Measurements from ENCODE around the gene PYHIN1.
"Not testable (repeated sequence)": the region's sequence is repeated elsewhere in the genome, so short reads cannot be mapped to it uniquely, and the experiment has no call there.

PYHIN1 gene

DNA sequence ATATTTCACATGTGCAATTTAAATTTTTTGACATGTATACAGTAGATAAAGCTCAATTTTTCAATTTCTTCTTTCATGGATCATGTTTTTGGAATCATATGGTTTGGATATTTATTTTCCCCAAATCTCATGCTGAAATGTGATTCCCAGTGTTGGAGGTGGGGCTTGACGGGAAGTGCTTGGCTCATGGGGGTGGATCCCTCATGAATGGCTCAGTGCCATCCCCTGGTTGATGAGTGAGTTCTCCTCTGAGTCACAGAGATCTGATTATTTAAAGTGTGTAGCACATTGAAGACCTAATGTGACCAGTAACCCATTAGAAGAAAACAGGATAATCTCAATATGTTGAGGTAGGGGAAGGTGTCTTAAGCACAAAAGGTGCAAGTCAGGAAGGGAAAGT, 69.3 kb downstream of the PYHIN1 start:
- H3K4me3 ChIP-seq (ENCODE audit: control insufficient read depth in 1 of 7, extremely low read depth in 1 of 7, insufficient read depth in 4 of 7, low read depth in 2 of 7, low read length in 6 of 7) = no peak overlapping the region
- no peak overlapping the region for H3K27ac ChIP-seq (ENCODE audit: insufficient read depth in 1 of 2, low read depth in 1 of 2, low read length in 2 of 2, poor library complexity in 1 of 2, severe bottlenecking in 2 of 2)
- DNase-seq = peak in 1 of 3 donors; percentile 40
- H3K9me3 ChIP-seq (ENCODE audit: control extremely low read depth in 1 of 5, control insufficient read depth in 4 of 5, insufficient read depth in 2 of 5, low read depth in 1 of 5, low read length in 4 of 5) = no peaks in the 10 kb centered on the region
- WGBS (ENCODE audit: insufficient coverage) = 71% methylated on average over 1 of the region's 1 CpG
- ChIA-PET CTCF (interaction anchor here (1.0 to 1.7 kb wide), 3 partner anchors 9 to 797 kb away, joined by 4 to 6 read pairs (median 5); partner anchors contain the start of gene IFI16), POLR2A (no interaction called here)
- H3K36me3 ChIP-seq (ENCODE audit: control insufficient read depth in 4 of 4, insufficient read depth in 4 of 4, low read length in 3 of 4) = no peaks in the 10 kb centered on the region
- H3K27me3 ChIP-seq (replicated peaks in 2 of 5; ENCODE audit: control insufficient read depth in 4 of 5, insufficient read depth in 5 of 5, low read length in 4 of 5) = no peaks in the 10 kb centered on the region
- peaks cover 0 to 8% (median 6%) of the 10 kb centered on the region in 4 experiments for H3K4me1 ChIP-seq (ENCODE audit: control extremely low read depth in 1 of 4, control insufficient read depth in 4 of 4, insufficient read depth in 4 of 4, low read length in 3 of 4)

- no peak for DNase-seq
- Histone ChIP-seq H3K36me3 (ENCODE audit: control insufficient read depth in 4 of 4, insufficient read depth in 4 of 4, low read length in 3 of 4) (no peaks in the 10 kb centered on the region), H3K9me3 (ENCODE audit: control extremely low read depth in 1 of 5, control insufficient read depth in 4 of 5, insufficient read depth in 2 of 5, low read depth in 1 of 5, low read length in 4 of 5) (no peaks in the 10 kb centered on the region), H3K27ac (ENCODE audit: insufficient read depth in 1 of 2, low read depth in 1 of 2, low read length in 2 of 2, poor library complexity in 1 of 2, severe bottlenecking in 2 of 2) (no peak overlapping the region), H3K4me3 (ENCODE audit: control insufficient read depth in 1 of 7, extremely low read depth in 1 of 7, insufficient read depth in 4 of 7, low read depth in 2 of 7, low read length in 6 of 7) (no peak overlapping the region), H3K27me3 (replicated peaks in 2 of 5; ENCODE audit: control insufficient read depth in 4 of 5, insufficient read depth in 5 of 5, low read length in 4 of 5) (no peaks in the 10 kb centered on the region), H3K4me1 (ENCODE audit: control extremely low read depth in 1 of 4, control insufficient read depth in 4 of 4, insufficient read depth in 4 of 4, low read length in 3 of 4) (peaks cover 21 to 38% (median 30%) of the 10 kb centered on the region in 4 experiments)
- ChIA-PET POLR2A (no interaction called here), CTCF (interaction anchor here (0.7 to 1.4 kb wide), 3 partner anchors 8 to 66 kb away, joined by 3 to 5 read pairs (median 3); no protein-coding TSS in a partner anchor)
Observed at GRCh38 chr1:159005161-159005560, 73.8 kb downstream of the PYHIN1 start.

DNA sequence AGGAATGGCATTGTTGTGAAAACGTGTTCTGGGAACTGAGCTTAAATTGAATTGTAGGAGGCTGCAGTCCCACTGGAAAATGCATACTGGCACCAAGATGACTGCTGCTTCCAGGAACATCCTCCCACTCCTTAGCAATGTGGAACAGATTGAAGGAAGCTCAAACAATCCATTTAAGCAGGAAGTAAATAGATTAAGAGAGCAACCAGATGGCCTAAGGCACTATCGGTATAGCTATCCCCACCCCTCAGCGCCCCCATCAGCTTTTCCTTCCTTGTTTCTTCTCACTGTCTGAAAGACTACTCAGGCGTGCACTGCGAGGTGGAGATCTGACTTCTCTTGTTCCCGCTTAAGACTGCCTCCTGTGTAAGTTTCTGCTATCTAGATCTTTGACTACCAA, 74.3 kb downstream of the PYHIN1 start:
- H3K36me3 ChIP-seq (ENCODE audit: control insufficient read depth in 4 of 4, insufficient read depth in 4 of 4, low read length in 3 of 4) = no peaks in the 10 kb centered on the region
- no peak overlapping the region for H3K4me3 ChIP-seq (ENCODE audit: control insufficient read depth in 1 of 7, extremely low read depth in 1 of 7, insufficient read depth in 4 of 7, low read depth in 2 of 7, low read length in 6 of 7)
- ChIA-PET POLR2A (no interaction called here), CTCF (interaction anchor here (0.7 to 1.4 kb wide), 3 partner anchors 9 to 65 kb away, joined by 3 to 5 read pairs (median 3); no protein-coding TSS in a partner anchor)
- H3K9me3 ChIP-seq (ENCODE audit: control extremely low read depth in 1 of 5, control insufficient read depth in 4 of 5, insufficient read depth in 2 of 5, low read depth in 1 of 5, low read length in 4 of 5) = no peaks in the 10 kb centered on the region
- 77% methylated on average over 5 of the region's 6 CpGs for WGBS (ENCODE audit: insufficient coverage)
- H3K4me1 ChIP-seq (ENCODE audit: control extremely low read depth in 1 of 4, control insufficient read depth in 4 of 4, insufficient read depth in 4 of 4, low read length in 3 of 4) = peaks cover 21 to 38% (median 30%) of the 10 kb centered on the region in 4 experiments
- DNase-seq = peak in 1 of 3 donors; percentile 44
- no peak overlapping the region for H3K27ac ChIP-seq (ENCODE audit: insufficient read depth in 1 of 2, low read depth in 1 of 2, low read length in 2 of 2, poor library complexity in 1 of 2, severe bottlenecking in 2 of 2)
- no peaks in the 10 kb centered on the region for H3K27me3 ChIP-seq (replicated peaks in 2 of 5; ENCODE audit: control insufficient read depth in 4 of 5, insufficient read depth in 5 of 5, low read length in 4 of 5)

GRCh38 chr1:159006210-159006807, 75.0 kb downstream of the PYHIN1 start:
- H3K9me3 ChIP-seq (ENCODE audit: control extremely low read depth in 1 of 5, control insufficient read depth in 4 of 5, insufficient read depth in 2 of 5, low read depth in 1 of 5, low read length in 4 of 5); H3K36me3 ChIP-seq (ENCODE audit: control insufficient read depth in 4 of 4, insufficient read depth in 4 of 4, low read length in 3 of 4); DNase-seq; H3K4me3 ChIP-seq (ENCODE audit: control insufficient read depth in 1 of 7, extremely low read depth in 1 of 7, insufficient read depth in 4 of 7, low read depth in 2 of 7, low read length in 6 of 7); H3K27ac ChIP-seq (ENCODE audit: insufficient read depth in 1 of 2, low read depth in 1 of 2, low read length in 2 of 2, poor library complexity in 1 of 2, severe bottlenecking in 2 of 2); H3K27me3 ChIP-seq (replicated peaks in 2 of 5; ENCODE audit: control insufficient read depth in 4 of 5, insufficient read depth in 5 of 5, low read length in 4 of 5); POLR2A ChIA-PET: not testable (repeated sequence)
- WGBS (ENCODE audit: insufficient coverage) = 100% methylated on average over 3 of the region's 11 CpGs
- CTCF ChIA-PET = interaction anchor here (1.2 to 1.4 kb wide), 2 partner anchors 9 to 65 kb away, joined by 3 to 5 read pairs; no protein-coding TSS in a partner anchor
- peaks cover 21 to 38% (median 31%) of the 10 kb centered on the region in 4 experiments for H3K4me1 ChIP-seq (ENCODE audit: control extremely low read depth in 1 of 4, control insufficient read depth in 4 of 4, insufficient read depth in 4 of 4, low read length in 3 of 4)

- peaks cover 26 to 49% (median 37%) of the 10 kb centered on the region in 4 experiments for H3K4me1 ChIP-seq (ENCODE audit: control extremely low read depth in 1 of 4, control insufficient read depth in 4 of 4, insufficient read depth in 4 of 4, low read length in 3 of 4)
- H3K27ac ChIP-seq (ENCODE audit: insufficient read depth in 1 of 2, low read depth in 1 of 2, low read length in 2 of 2, poor library complexity in 1 of 2, severe bottlenecking in 2 of 2) = no peak overlapping the region
- H3K4me3 ChIP-seq (ENCODE audit: control insufficient read depth in 1 of 7, extremely low read depth in 1 of 7, insufficient read depth in 4 of 7, low read depth in 2 of 7, low read length in 6 of 7) = no peak overlapping the region
- no peaks in the 10 kb centered on the region for H3K27me3 ChIP-seq (replicated peaks in 2 of 5; ENCODE audit: control insufficient read depth in 4 of 5, insufficient read depth in 5 of 5, low read length in 4 of 5)
- POLR2A ChIA-PET = no interaction called here
- H3K9me3 ChIP-seq (ENCODE audit: control extremely low read depth in 1 of 5, control insufficient read depth in 4 of 5, insufficient read depth in 2 of 5, low read depth in 1 of 5, low read length in 4 of 5) = no peaks in the 10 kb centered on the region
- DNase-seq = peak in 1 of 3 donors; percentile 30
- CTCF ChIA-PET = interaction anchor here (1.4 kb wide), 1 partner anchor 64 kb away, joined by 4 read pairs; no protein-coding TSS in a partner anchor
- no peaks in the 10 kb centered on the region for H3K36me3 ChIP-seq (ENCODE audit: control insufficient read depth in 4 of 4, insufficient read depth in 4 of 4, low read length in 3 of 4)
Observed at GRCh38 chr1:159007726-159008125, 76.4 kb downstream of the PYHIN1 start.

- ChIA-PET POLR2A (interaction anchor here (0.6 kb wide), 1 partner anchor 1571 kb away, joined by 3 read pairs; no protein-coding TSS in a partner anchor), CTCF (interaction anchor here (1.4 kb wide), 1 partner anchor 63 kb away, joined by 4 read pairs; no protein-coding TSS in a partner anchor)
- peaks cover 0 to 6% (median under 1%) of the 10 kb centered on the region in 4 experiments for H3K36me3 ChIP-seq (ENCODE audit: control insufficient read depth in 4 of 4, insufficient read depth in 4 of 4, low read length in 3 of 4)
- H3K27ac ChIP-seq (ENCODE audit: insufficient read depth in 1 of 2, low read depth in 1 of 2, low read length in 2 of 2, poor library complexity in 1 of 2, severe bottlenecking in 2 of 2) = peak overlapping the region in 1 of 2 experiments; percentile 89
- peak overlapping the region in 5 of 7 experiments; percentile 24 to 97 (median 90) for H3K4me3 ChIP-seq (ENCODE audit: control insufficient read depth in 1 of 7, extremely low read depth in 1 of 7, insufficient read depth in 4 of 7, low read depth in 2 of 7, low read length in 6 of 7)
- peaks cover 32 to 59% (median 42%) of the 10 kb centered on the region in 4 experiments for H3K4me1 ChIP-seq (ENCODE audit: control extremely low read depth in 1 of 4, control insufficient read depth in 4 of 4, insufficient read depth in 4 of 4, low read length in 3 of 4)
- H3K27me3 ChIP-seq (replicated peaks in 2 of 5; ENCODE audit: control insufficient read depth in 4 of 5, insufficient read depth in 5 of 5, low read length in 4 of 5) = no peaks in the 10 kb centered on the region
- DNase-seq = peak in 2 of 3 donors; percentile 80 to 87
- WGBS (ENCODE audit: insufficient coverage) = 5% methylated on average over 2 of the region's 4 CpGs
- no peaks in the 10 kb centered on the region for H3K9me3 ChIP-seq (ENCODE audit: control extremely low read depth in 1 of 5, control insufficient read depth in 4 of 5, insufficient read depth in 2 of 5, low read depth in 1 of 5, low read length in 4 of 5)
Observed at GRCh38 chr1:159008744-159009188, 77.4 kb downstream of the PYHIN1 start.

DNA sequence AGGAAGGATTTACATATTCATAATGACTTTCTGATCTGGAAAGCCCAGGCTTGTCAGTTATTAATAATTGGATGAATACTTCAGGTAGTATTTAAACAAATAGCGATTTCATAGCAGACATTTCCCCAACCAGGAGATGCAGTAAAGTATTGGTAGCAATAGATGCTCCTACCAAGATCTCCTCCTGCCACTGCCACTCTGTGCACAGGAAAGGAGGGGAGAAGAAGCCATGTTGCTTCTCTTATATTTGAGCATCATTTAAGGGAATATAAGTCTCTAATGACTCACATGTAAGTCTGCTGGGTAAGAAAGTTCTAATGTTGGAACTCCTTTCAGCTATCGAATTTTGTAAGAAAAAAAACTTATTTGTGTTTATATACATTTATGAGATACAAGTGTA, 77.9 kb downstream of the PYHIN1 start:
- no CpG with 5 or more reads among the region's 2 CpGs for WGBS (ENCODE audit: insufficient coverage)
- Histone ChIP-seq H3K4me1 (ENCODE audit: control extremely low read depth in 1 of 4, control insufficient read depth in 4 of 4, insufficient read depth in 4 of 4, low read length in 3 of 4) (peaks cover 35 to 64% (median 47%) of the 10 kb centered on the region in 4 experiments), H3K9me3 (ENCODE audit: control extremely low read depth in 1 of 5, control insufficient read depth in 4 of 5, insufficient read depth in 2 of 5, low read depth in 1 of 5, low read length in 4 of 5) (peaks cover 0 to under 1% (median 0%) of the 10 kb centered on the region in 5 experiments), H3K27ac (ENCODE audit: insufficient read depth in 1 of 2, low read depth in 1 of 2, low read length in 2 of 2, poor library complexity in 1 of 2, severe bottlenecking in 2 of 2) (peak overlapping the region in 1 of 2 experiments; percentile 89), H3K36me3 (ENCODE audit: control insufficient read depth in 4 of 4, insufficient read depth in 4 of 4, low read length in 3 of 4) (peaks cover 0 to 11% (median 4%) of the 10 kb centered on the region in 4 experiments), H3K4me3 (ENCODE audit: control insufficient read depth in 1 of 7, extremely low read depth in 1 of 7, insufficient read depth in 4 of 7, low read depth in 2 of 7, low read length in 6 of 7) (peak overlapping the region in 6 of 7 experiments; percentile 72 to 98 (median 92)), H3K27me3 (replicated peaks in 2 of 5; ENCODE audit: control insufficient read depth in 4 of 5, insufficient read depth in 5 of 5, low read length in 4 of 5) (no peaks in the 10 kb centered on the region)
- CTCF ChIA-PET = interaction anchor here (0.6 to 1.4 kb wide), 4 partner anchors 9 to 1326 kb away, joined by 3 to 5 read pairs (median 4); no protein-coding TSS in a partner anchor
- DNase-seq = no peak
- POLR2A ChIA-PET = interaction anchor here (0.6 kb wide), 1 partner anchor 1571 kb away, joined by 3 read pairs; no protein-coding TSS in a partner anchor
